GM19240 (cell line): ENCODE results near the gene PTPRN2.
"Not testable (repeated sequence)": the region's sequence is repeated elsewhere in the genome, so short reads cannot be mapped to it uniquely, and the experiment has no call there.

ENCODE experiments used
- DNase-seq: peaks from one replicate; pipeline ENCODE4 v3.0.0; 2011; ENCODE audit warnings: low spot score; ENCODE audit not compliant: insufficient read length

The PTPRN2 gene

GRCh38 chr7:158534134-158534515, 53.5 kb downstream of the PTPRN2 start:
- DNase-seq: not testable (repeated sequence)

DNA sequence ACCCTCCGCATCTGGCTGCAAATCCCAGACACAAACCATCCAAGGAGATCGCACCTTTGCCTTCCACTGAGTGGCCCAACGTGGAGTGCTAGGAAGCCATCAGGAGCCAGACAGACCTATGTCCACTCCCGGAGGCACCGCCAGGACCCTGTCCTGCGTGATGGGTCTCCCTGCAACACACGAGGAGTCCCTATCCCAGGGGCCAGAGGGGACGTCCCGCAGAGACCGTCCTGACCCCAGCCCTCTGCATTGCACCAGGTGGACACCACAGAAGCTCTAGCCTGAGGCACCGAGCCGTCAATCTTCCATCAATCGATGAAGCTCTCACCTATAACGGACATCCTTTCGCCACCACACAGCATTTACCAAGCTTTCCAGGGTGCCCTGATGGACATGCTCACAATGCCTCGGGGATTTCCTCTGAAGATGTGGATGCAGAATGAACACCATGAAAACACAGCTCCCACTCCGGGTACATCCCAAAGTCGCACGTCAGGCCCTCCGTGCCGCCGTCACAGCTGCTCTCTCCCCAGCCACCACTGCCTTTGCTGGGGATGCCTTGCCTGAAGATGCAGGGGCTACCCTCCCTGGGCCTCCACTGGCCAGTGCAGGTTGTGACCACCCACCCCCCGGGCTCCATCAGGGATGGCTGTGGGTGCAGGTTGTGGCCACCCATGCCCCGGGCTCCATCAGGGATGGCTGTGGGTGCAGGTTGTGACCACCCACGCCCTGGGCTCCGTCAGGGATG, 54.1 kb downstream of the PTPRN2 start:
- no peak for DNase-seq

DNA sequence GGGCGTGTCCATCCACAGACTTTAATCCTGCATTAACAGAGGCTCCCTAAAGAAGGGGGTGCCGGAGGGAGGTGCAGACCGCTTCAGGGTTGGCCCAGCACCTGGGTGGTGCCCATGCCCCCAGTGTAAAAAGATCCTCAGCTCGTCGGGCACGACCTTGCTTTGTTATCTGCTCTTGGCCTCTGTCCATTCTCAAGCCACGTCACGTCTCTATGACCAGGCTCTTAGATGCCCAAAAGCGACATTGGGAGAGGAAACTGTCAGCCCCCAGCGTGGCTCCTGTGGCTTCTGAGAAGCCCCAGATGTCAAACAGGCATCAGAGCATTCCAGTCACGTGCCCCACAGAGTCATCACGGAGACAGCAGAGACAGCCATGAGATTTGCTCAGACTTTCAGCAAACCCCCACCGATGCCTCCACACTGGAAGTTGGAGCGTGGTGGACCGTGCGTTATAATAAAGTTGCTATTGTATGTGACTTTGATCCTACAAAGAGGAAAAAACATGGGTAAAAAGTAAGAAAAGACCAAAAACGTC, 55.5 kb downstream of the PTPRN2 start:
- no peak for DNase-seq

- DNase-seq: no peak
These were observed 56.0 kb downstream of the PTPRN2 start for GRCh38 chr7:158531661-158532060.

- no peak for DNase-seq
These were observed 56.6 kb downstream of the PTPRN2 start for GRCh38 chr7:158530800-158531609.

- DNase-seq: no peak
These were observed 58.2 kb downstream of the PTPRN2 start for GRCh38 chr7:158529181-158530096.

DNA sequence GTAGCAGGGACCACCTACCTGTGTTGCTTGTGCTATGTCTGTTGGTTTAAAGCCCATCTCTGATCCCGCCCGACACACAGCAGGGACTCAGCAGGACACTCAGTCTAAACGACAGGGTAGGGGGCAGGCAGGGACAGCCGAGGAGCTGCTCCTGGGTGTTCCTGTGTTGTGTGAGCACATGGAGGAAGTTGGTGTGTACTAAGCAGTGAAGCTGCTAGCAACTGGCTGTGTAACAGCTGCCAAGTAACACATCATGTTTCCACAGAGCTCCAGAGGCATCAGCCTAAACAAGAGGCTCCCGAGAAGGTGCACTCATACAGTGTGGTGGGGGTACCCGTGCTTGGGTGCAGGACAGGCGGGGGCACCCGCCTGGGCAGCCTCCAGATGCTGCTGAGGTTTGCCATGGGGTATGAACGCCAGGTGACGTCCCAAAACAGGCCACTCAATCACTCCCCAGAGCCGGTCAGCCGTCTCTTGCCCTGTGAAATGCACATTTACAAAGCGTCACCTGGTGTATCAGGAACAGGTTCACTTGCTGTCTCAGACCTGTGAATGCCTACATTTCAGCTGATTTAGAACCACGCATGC, 59.6 kb downstream of the PTPRN2 start:
- no peak for DNase-seq

DNA sequence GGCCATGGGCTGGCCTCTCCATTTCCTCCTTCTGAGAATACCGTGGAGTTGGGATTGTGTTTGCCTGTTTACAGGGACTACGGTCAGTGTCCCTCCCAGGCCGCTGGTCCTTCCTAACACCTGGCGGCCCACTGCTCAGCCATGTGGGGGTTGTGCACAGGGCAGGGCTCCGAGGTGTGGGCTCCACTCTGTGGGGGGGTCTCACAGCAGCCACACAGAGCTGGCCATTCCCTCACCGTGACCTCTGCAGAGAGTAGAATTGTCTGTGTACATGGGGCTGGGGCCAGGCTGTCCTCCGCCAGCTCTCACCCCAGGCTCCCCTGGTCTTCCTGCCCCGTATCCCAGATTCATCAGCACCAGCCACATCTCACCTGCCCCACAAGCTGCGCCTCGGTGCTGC, 60.1 kb downstream of the PTPRN2 start:
- no peak for DNase-seq

GRCh38 chr7:158527038-158527437, 60.6 kb downstream of the PTPRN2 start:
- DNase-seq: no peak

GRCh38 chr7:158526531-158526930, 61.1 kb downstream of the PTPRN2 start:
- no peak for DNase-seq

- no peak for DNase-seq
These were observed 61.8 kb downstream of the PTPRN2 start for GRCh38 chr7:158525648-158526484.

- DNase-seq: no peak
These were observed 62.6 kb downstream of the PTPRN2 start for GRCh38 chr7:158524749-158525635.

GRCh38 chr7:158524286-158524685, 63.3 kb downstream of the PTPRN2 start:
- not testable (repeated sequence) for DNase-seq

- not testable (repeated sequence) for DNase-seq
These were observed 63.7 kb downstream of the PTPRN2 start for GRCh38 chr7:158523877-158524276.

DNA sequence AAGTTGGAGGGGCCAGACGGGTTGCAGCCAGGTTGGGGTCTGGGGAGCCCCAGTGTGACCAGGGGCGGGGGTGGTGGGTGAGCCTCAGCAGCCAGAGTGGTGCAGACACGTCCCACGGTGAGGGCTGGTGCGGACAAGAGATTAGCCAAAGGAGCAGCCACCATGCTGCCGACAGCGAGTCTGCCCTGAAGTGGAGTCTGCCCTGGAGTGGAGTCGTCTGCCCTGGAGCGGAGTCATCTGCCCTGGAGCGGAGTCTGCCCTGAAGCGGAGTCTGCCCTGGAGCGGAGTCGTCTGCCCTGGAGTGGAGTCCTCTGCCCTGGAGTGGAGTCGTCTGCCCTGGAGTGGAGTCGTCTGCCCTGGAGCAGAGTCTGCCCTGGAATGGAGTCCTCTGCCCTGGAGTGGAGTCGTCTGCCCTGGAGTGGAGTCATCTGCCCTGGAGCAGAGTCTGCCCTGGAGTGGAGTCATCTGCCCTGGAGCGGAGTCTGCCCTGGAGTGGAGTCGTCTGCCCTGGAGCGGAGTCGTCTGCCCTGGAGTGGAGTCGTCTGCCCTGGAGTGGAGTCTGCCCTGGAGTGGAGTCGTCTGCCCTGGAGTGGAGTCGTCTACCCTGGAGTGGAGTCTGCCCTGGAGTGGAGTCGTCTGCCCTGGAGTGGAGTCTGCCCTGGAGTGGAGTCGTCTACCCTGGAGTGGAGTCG, 64.3 kb downstream of the PTPRN2 start:
- not testable (repeated sequence) for DNase-seq

DNA sequence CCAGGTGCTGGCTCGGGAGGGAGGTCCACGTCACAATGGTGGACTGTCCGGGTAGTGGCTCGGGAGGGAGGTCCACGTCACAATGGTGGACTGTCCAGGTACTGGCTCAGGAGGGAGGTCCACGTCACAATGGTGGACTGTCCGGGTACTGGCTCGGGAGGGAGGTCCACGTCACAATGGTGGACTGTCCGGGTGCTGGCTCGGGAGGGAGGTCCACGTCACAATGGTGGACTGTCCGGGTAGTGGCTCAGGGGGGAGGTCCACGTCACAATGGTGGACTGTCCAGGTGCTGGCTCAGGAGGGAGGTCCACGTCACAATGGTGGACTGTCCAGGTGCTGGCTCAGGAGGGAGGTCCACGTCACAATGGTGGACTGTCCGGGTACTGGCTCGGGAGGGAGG, 65.8 kb downstream of the PTPRN2 start:
- DNase-seq: not testable (repeated sequence)

- no peak for DNase-seq
These were observed 66.8 kb downstream of the PTPRN2 start for GRCh38 chr7:158520825-158521224.

DNA sequence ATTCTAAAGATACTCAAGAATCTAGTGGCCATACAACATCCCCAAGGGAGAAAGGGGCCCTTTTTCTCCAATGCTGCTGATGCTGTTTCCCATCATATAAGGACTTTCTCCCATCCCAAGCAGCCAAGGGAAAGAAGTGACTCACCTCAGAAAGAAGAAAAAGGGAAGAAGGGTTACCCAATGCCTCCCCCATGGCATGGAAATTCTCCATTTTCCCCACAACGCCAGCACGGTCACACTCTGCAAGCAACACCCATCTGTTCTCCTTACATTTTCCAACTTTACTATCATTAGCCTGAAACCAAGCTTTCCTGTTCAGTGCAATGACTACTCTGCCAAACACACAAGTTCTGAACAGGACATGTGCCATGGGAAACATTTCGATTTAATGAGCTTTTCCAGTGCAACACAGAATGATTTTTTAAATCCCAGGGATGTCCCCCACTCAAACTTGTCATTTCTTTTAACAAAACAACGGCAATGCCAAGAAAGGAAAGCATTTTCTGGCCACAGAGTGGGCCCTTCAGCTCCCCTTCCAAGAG, 67.9 kb downstream of the PTPRN2 start:
- no peak for DNase-seq
